ENCODE results near the gene TPCN2. TPM values are rescaled to one million over a fixed set of nuclear protein-coding genes. Genes with fewer than 3 reads are reported as not detected.

The TPCN2 gene
- total and polyA plus RNA-seq, 2 of the 8 experiments (the other 6 are each of a cell fraction or from before 2014, with no cell fraction given) = 9.7 to 18.6 TPM

DNA sequence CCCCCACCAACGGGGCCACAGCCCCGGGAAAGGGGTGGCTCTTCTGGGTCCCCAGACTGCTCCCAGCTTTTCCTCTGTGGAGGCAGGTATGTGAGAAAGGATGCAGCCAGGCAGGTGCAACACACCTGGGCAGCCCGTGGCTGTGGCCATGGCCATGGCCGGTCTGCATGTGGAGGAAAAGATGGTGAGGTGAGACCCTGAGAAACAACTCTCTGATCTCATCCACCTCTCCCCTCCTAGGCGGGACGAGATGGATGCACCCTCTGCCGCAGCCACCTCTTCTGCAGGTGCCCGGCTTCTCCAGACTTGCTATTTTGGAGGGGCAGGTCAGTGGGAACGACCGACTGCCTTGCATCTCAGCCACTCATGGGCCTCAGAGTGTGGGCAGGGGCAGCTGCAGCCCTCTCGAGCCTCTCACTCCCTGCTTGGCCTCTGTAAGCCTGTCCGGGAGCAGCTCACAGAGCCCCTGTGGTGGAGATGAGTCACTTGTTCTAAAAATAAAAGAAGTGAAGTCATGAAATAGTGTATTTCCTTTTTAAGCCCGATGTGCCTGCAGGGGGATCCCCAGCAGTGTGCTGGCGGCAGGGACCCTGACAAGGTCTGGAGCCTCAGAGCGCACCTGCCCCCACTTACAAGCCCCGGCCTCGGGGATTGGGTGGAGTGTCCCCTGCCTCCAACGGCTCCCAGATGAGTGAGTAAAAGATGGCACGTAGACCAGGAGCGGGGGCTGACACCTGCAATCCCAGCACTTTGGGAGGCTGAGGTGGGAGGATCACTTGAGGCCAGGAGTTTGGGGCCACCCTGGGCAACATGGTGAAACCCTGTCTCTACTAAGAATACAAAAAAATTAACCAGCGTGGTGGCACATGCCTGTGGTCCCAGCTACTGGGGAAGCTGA, 117.7 kb downstream of the TPCN2 start (continued):
- peak; percentile 91 for TF ChIP-seq JUND (IDR thresholded peaks at IDR 0.05; ENCODE audit: low read length)
- peak; percentile 75; the same call in 1 of the 2 replicates for TF ChIP-seq JUN (IDR thresholded peaks at IDR 0.05; ENCODE audit: low read depth, low read length)
- no peak for TF ChIP-seq GABPA (IDR thresholded peaks at IDR 0.05; ENCODE audit: borderline replicate concordance, insufficient read depth, low read length)
